HCT116 (cell line): Measurements from ENCODE around the gene LSAMP. TPM values are rescaled to one million over a fixed set of nuclear protein-coding genes. Genes with fewer than 3 reads are reported as not detected.

Source experiments
- ATAC-seq: fragments of 200-7000 bp; cut with Tn5 transposase; 2 replicates; pipeline ENCODE4 v1.9.1; 2020; ENCODE audit warnings: mild to moderate bottlenecking, moderate library complexity
- BruUV-seq: library from RNA; stranded (reverse); fragments of 400-500 nt; replicated peaks from 2 replicates; lab custom pipeline; 2021; lab: Mats Ljungman, UMichigan
- CTCF ChIA-PET: fragments of 300-600 bp; sonication (Branson Sonifier 250); formaldehyde crosslinking; loops from one replicate; lab custom pipeline; 2021; ENCODE audit warnings: antibody characterized with exemption; lab: Charles Lee
- POLR2A ChIA-PET: fragments of 300-600, 350-600 bp; sonication (Branson Sonifier 250); formaldehyde crosslinking; loops from one replicate; lab custom pipeline; 2021; ENCODE audit warnings: antibody characterized with exemption; lab: Charles Lee
- RAD21 ChIA-PET, 2 experiments: fragments of 300-600 bp; sonication (Branson Sonifier 250); formaldehyde crosslinking; loops; one replicate each; lab custom pipeline; 2023; ENCODE audit warnings: low total read pairs in 2 of 2; ENCODE audit not compliant: uncharacterized antibody in 2 of 2, unreplicated experiment in 2 of 2, low non-redundant PET in 1 of 2; lab: Charles Lee
- DNase-seq: peaks from one replicate; pipeline ENCODE4 v3.0.0-alpha.2; 2010; ENCODE audit warnings: low read depth, low spot score
- H2AFZ ChIP-seq: fragments of 200-600 bp; shearing (Covaris generic), sonication (generic); 2 replicates; pipeline ENCODE4 v1.6.1; 2017; ENCODE audit warnings: low read depth, mixed run types, mixed read lengths, antibody characterized with exemption, low read length; ENCODE audit not compliant: poor library complexity, severe bottlenecking
- H3K27ac ChIP-seq: 2 replicates; pipeline ENCODE4 v1.5.1; 2012; ENCODE audit warnings: low read depth, low read length
- H3K27me3 ChIP-seq: fragments of 200-600 bp; sonication (generic); 2 replicates; pipeline ENCODE4 v1.6.1; 2016; ENCODE audit warnings: mixed run types, low read length, mixed read lengths; ENCODE audit not compliant: insufficient read depth
- H3K36me3 ChIP-seq, 2 experiments: fragments of 200-500 bp in 1 of 2; fragments of 200-600 bp in 1 of 2; sonication (Bioruptor generic) in 1 of 2; sonication (generic) in 1 of 2; 2 replicates each; pipeline versions ENCODE4 v1.5.1 to v1.6.1; 2014 to 2016; ENCODE audit warnings: low read length in 2 of 2, inconsistent platforms in 1 of 2, mixed read lengths in 1 of 2, mixed run types in 1 of 2; ENCODE audit not compliant: insufficient read depth in 2 of 2, control insufficient read depth in 1 of 2
- H3K4me1 ChIP-seq, 2 experiments: fragments of 200-600 bp in 1 of 2; sonication (generic) in 1 of 2; 2 replicates each; pipeline versions ENCODE4 v1.5.1 to v1.6.1; 2012 to 2017; ENCODE audit warnings: low read length in 2 of 2, inconsistent platforms in 1 of 2, mild to moderate bottlenecking in 1 of 2, mixed read lengths in 1 of 2, mixed run types in 1 of 2, moderate library complexity in 1 of 2; ENCODE audit not compliant: insufficient read depth in 2 of 2, control insufficient read depth in 1 of 2
- H3K4me2 ChIP-seq: fragments of 200-600 bp; sonication (generic); 2 replicates; pipeline ENCODE4 v1.6.1; 2017; ENCODE audit warnings: mixed run types, low read length, mixed read lengths
- H3K4me3 ChIP-seq, 2 experiments: fragments of 200-600 bp in 1 of 2; sonication (generic) in 1 of 2; replicated peaks in 1 of 2; 2 replicates each; pipeline ENCODE4 v1.5.1; 2011 to 2016; ENCODE audit warnings: low read length in 2 of 2, control low read depth in 1 of 2, low read depth in 1 of 2, mild to moderate bottlenecking in 1 of 2, mixed read lengths in 1 of 2, mixed run types in 1 of 2
- H3K79me2 ChIP-seq: fragments of 200-600 bp; sonication (generic); 2 replicates; pipeline ENCODE4 v1.6.1; 2017; ENCODE audit warnings: mild to moderate bottlenecking, mixed run types, low read length, moderate library complexity, mixed read lengths; ENCODE audit not compliant: insufficient read depth
- H3K9ac ChIP-seq: fragments of 200-600 bp; sonication (generic); 2 replicates; pipeline ENCODE4 v1.6.1; 2016; ENCODE audit warnings: low read length, mixed read lengths
- H3K9me2 ChIP-seq: fragments of 200-600 bp; sonication (generic), shearing (Covaris generic); 2 replicates; pipeline ENCODE4 v1.6.1; 2017; ENCODE audit warnings: mixed run types, mild to moderate bottlenecking, moderate library complexity; ENCODE audit not compliant: insufficient read depth
- H3K9me3 ChIP-seq, 2 experiments: fragments of 200-500 bp in 1 of 2; fragments of 200-600 bp in 1 of 2; sonication (Bioruptor generic) in 1 of 2; sonication (generic) in 1 of 2; 2 replicates each; pipeline ENCODE4 v1.6.1; 2014 to 2017; ENCODE audit warnings: low read length in 2 of 2, mixed read lengths in 2 of 2, inconsistent platforms in 1 of 2, low read depth in 1 of 2, mild to moderate bottlenecking in 1 of 2, mixed run types in 1 of 2, moderate library complexity in 1 of 2; ENCODE audit not compliant: control insufficient read depth in 1 of 2, insufficient read depth in 1 of 2
- H4K20me1 ChIP-seq: fragments of 200-600 bp; sonication (generic), shearing (Covaris generic); 2 replicates; pipeline ENCODE4 v1.6.1; 2017; ENCODE audit warnings: mixed run types, mild to moderate bottlenecking, moderate library complexity; ENCODE audit not compliant: insufficient read depth
- ATF3 ChIP-seq: IDR thresholded peaks from 2 replicates; pipeline ENCODE4 v1.6.1; 2012
- CBX3 ChIP-seq: IDR thresholded peaks from 2 replicates; pipeline ENCODE4 v1.6.1; 2012; ENCODE audit warnings: low read depth
- CEBPB ChIP-seq: IDR thresholded peaks from 2 replicates; pipeline ENCODE4 v1.6.1; 2012; ENCODE audit warnings: low read depth
- CTCF ChIP-seq, 3 experiments: fragments of 200-600 bp in 1 of 3; sonication (generic) in 1 of 3; IDR thresholded peaks in 2 of 3; conservative IDR thresholded peaks in 1 of 3; 2 replicates each; pipeline ENCODE4 v1.5.1; 2012 to 2017; ENCODE audit warnings: low read depth in 2 of 3, low read length in 2 of 3, antibody characterized with exemption in 1 of 3, borderline replicate concordance in 1 of 3, control low read depth in 1 of 3, mild to moderate bottlenecking in 1 of 3, mixed read lengths in 1 of 3, mixed run types in 1 of 3, moderate library complexity in 1 of 3; ENCODE audit not compliant: insufficient read depth in 1 of 3
- ELF1 ChIP-seq: IDR thresholded peaks from 2 replicates; pipeline ENCODE4 v1.6.1; 2012; ENCODE audit warnings: low read depth, borderline replicate concordance
- EZH2 ChIP-seq: fragments of 200-600 bp; sonication (generic); IDR thresholded peaks from 2 replicates; pipeline ENCODE4 v1.6.1; 2017; ENCODE audit warnings: antibody characterized with exemption, mixed run types
- EZH2phosphoT487 ChIP-seq: fragments of 200-600 bp; IDR thresholded peaks from 2 replicates; pipeline ENCODE4 v1.6.1; 2018; ENCODE audit warnings: antibody characterized with exemption, borderline replicate concordance
- FOSL1 ChIP-seq: IDR thresholded peaks from 2 replicates; pipeline ENCODE4 v1.6.1; 2012; ENCODE audit warnings: low read depth
- JUND ChIP-seq: IDR thresholded peaks from 2 replicates; pipeline ENCODE4 v1.6.1; 2012
- POLR2AphosphoS5 ChIP-seq: IDR thresholded peaks from 2 replicates; pipeline ENCODE4 v1.6.1; 2011; ENCODE audit warnings: mild to moderate bottlenecking, low read depth, low read length, moderate library complexity
- RAD21 ChIP-seq: IDR thresholded peaks from 2 replicates; pipeline ENCODE4 v1.6.1; 2012; ENCODE audit warnings: low read depth, mild to moderate bottlenecking
- ZFX ChIP-seq: fragments of 450-650 bp; IDR thresholded peaks from 2 replicates; pipeline ENCODE4 v1.6.1; 2017
- ZNF274 ChIP-seq: fragments of 200-500 bp; sonication (Bioruptor generic); IDR thresholded peaks from 2 replicates; pipeline ENCODE4 v1.6.1; 2014; ENCODE audit warnings: mild to moderate bottlenecking, low read depth, low read length, inconsistent platforms
- intact Hi-C: fragments of 100-400 bp; cut with micrococcal nuclease; formaldehyde crosslinking; loops from 2 replicates; pipeline ENCODE4 v1.10.0; 2022
- total RNA-seq: library from RNA; stranded (reverse); gene quantifications from one replicate; pipeline ENCODE4 v1.2.1, GENCODE V29; 2021; ENCODE audit not compliant: unreplicated experiment
- TF ChIP-seq, protein P1 (sequence below): IDR thresholded peaks from 2 replicates; pipeline ENCODE4 v1.6.1; 2012; ENCODE audit warnings: low read depth

LSAMP gene
- total RNA-seq, 1 experiment from 2014 or later = 0.25 TPM

DNA sequence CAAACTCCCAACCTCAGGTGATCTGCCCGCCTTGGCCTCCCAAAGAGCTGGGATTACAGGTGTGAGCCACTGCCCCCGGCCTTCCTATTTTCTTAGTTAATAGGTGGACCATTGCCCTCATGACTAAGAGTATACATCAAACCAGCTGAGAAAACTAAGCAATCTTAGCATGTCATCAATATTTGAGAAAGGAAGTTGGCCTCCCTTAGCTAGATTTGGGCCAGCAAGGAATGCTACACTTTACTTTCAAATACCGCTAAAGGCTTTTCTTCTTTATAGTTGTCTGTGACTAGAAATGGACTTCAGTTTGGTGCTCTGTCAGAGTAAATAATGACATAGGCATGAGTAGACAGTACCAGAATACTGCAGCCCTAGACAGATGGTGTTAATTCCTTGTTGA, 622.7 kb downstream of the LSAMP start:
- no peaks in the 10 kb centered on the region for H3K9me3 ChIP-seq
- ATAC-seq (no peak), DNase-seq (no peak)
- ChIA-PET POLR2A (no interaction called here), RAD21 (no interaction called here), CTCF (interaction anchor here (0.7 kb wide), 1 partner anchor 8 kb away, joined by 3 read pairs; no protein-coding TSS in a partner anchor)
- H3K9ac ChIP-seq = no peak overlapping the region
- H3K27me3 ChIP-seq = no peaks in the 10 kb centered on the region
- H3K27ac ChIP-seq = no peak overlapping the region
- H3K79me2 ChIP-seq = no peaks in the 10 kb centered on the region
- no peak overlapping the region for H3K4me2 ChIP-seq
- no peak overlapping the region for H3K4me3 ChIP-seq
- H3K36me3 ChIP-seq = no peaks in the 10 kb centered on the region
- H3K9me2 ChIP-seq = no peaks in the 10 kb centered on the region
- no TSS peak for BruUV-seq
- H4K20me1 ChIP-seq = no peaks in the 10 kb centered on the region
- TF ChIP-seq FOSL1 (no peak), ATF3 (no peak), CTCF (IDR thresholded peaks at IDR 0.05 in 2 of 3, conservative IDR thresholded peaks at IDR 0.05 in 1 of 3; ENCODE audit: borderline replicate concordance in 1 of 3, insufficient read depth in 1 of 3, low read depth in 2 of 3, low read length in 2 of 3) (no peak), CEBPB (no peak), EZH2phosphoT487 (no peak), ZNF274 (no peak), ZFX (no peak), POLR2AphosphoS5 (no peak), JUND (no peak), CBX3 (no peak), ELF1 (no peak), EZH2 (no peak), RAD21 (no peak)
- TF ChIP-seq, protein P1, sequence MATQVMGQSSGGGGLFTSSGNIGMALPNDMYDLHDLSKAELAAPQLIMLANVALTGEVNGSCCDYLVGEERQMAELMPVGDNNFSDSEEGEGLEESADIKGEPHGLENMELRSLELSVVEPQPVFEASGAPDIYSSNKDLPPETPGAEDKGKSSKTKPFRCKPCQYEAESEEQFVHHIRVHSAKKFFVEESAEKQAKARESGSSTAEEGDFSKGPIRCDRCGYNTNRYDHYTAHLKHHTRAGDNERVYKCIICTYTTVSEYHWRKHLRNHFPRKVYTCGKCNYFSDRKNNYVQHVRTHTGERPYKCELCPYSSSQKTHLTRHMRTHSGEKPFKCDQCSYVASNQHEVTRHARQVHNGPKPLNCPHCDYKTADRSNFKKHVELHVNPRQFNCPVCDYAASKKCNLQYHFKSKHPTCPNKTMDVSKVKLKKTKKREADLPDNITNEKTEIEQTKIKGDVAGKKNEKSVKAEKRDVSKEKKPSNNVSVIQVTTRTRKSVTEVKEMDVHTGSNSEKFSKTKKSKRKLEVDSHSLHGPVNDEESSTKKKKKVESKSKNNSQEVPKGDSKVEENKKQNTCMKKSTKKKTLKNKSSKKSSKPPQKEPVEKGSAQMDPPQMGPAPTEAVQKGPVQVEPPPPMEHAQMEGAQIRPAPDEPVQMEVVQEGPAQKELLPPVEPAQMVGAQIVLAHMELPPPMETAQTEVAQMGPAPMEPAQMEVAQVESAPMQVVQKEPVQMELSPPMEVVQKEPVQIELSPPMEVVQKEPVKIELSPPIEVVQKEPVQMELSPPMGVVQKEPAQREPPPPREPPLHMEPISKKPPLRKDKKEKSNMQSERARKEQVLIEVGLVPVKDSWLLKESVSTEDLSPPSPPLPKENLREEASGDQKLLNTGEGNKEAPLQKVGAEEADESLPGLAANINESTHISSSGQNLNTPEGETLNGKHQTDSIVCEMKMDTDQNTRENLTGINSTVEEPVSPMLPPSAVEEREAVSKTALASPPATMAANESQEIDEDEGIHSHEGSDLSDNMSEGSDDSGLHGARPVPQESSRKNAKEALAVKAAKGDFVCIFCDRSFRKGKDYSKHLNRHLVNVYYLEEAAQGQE = no peak
- no peak overlapping the region for H2AFZ ChIP-seq
- intact Hi-C loops = no loop called here
- H3K4me1 ChIP-seq = no peaks in the 10 kb centered on the region
